PC-3 (cell line): ENCODE measurements around the gene BTBD6.

Source experiments
- EZH2phosphoT487 ChIP-seq: fragments of 300-600 bp; sonication (generic); IDR thresholded peaks from 2 replicates; pipeline ENCODE4 v1.6.1; 2018; ENCODE audit warnings: mild to moderate bottlenecking, antibody characterized with exemption, low read length, borderline replicate concordance
- TF ChIP-seq, protein P1 (sequence below): fragments of 300-600 bp; sonication (generic); conservative IDR thresholded peaks from 2 replicates; pipeline ENCODE4 v1.5.1; 2017; ENCODE audit warnings: antibody characterized with exemption, low read depth, mild to moderate bottlenecking, low read length

DNA sequence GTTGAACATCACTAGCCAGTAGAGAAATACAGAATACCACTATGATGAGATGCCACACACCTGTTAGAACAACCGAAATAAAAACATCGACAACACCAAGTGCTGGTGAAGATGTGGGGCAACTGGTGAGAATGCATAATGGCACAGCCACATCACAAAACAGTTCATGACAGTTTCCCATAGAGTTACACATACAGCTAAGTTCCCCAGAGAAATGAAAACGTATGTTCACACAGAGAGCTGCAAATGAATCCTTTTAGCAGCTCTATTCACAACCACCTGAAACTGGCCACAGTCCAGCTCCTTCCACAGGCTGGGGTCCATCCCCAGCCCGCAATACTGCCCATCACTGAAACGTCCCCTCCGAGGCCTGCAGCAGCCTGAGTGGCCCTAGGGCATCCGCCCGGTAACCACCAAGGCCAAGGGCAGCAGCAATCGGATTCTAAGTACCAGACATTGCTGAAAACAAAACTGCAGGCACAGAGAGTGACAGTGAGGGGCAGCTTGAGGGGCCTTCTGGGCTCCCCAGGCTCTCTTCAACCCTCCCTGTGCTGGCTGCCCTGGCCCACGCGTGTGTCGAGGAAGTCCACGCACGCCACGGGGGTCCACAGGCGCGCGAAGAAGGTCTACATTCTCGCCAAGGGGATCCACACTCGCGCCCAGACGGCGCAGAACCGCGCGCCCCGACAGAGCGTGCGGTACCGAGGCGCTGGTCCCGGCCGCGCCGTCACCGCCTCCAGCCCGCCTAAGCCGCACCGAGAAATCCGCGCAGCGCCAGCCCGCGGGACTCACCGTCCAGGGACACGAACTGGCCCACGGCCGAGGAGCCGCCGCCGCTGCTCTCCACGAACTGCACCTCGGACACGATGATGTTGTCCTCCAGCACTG, 51.6 kb downstream of the BTBD6 start:
- TF ChIP-seq, protein P1, sequence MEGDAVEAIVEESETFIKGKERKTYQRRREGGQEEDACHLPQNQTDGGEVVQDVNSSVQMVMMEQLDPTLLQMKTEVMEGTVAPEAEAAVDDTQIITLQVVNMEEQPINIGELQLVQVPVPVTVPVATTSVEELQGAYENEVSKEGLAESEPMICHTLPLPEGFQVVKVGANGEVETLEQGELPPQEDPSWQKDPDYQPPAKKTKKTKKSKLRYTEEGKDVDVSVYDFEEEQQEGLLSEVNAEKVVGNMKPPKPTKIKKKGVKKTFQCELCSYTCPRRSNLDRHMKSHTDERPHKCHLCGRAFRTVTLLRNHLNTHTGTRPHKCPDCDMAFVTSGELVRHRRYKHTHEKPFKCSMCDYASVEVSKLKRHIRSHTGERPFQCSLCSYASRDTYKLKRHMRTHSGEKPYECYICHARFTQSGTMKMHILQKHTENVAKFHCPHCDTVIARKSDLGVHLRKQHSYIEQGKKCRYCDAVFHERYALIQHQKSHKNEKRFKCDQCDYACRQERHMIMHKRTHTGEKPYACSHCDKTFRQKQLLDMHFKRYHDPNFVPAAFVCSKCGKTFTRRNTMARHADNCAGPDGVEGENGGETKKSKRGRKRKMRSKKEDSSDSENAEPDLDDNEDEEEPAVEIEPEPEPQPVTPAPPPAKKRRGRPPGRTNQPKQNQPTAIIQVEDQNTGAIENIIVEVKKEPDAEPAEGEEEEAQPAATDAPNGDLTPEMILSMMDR: no peak
- TF ChIP-seq EZH2phosphoT487: no peak
